ENCODE measurements around the gene LUZP2.
A peak's percentile ranks its signal among the peaks of the same experiment; 100 is the strongest.

Gene LUZP2

DNA sequence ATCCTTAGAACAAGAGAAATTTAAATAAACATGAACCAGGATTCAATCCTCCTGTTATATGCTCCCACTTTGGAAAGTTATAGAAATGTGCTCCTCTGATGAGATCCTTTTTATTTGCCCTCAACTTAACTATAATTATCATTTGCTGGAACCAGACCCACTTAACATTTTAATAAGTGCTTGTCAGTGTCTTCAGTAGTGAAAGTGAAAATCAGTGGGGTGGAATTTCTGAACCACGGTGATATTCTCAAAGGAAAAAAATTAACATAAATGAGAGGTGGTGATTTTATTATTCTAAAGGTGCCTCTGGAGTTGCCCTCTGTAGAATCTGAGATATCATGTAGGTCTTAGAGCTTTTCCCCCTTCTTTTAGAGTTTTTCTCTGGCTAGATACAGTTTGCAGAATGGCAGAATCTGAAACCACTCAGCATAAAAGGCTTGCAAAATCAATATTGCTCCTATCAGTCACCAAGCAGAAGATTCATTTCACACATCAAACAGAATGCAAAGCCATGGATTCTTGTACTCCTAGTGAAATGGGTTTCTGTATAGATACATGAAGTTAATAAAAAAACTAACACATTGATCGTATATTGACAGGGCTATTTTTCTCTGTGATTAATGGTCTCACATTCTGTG is 213.2 kb downstream of the LUZP2 start:
- DNase-seq: no peak
- H3K79me2 ChIP-seq (ENCODE audit: low read length): no peaks in the 10 kb centered on the region
- H3K27ac ChIP-seq (ENCODE audit: low read length): no peak overlapping the region

DNA sequence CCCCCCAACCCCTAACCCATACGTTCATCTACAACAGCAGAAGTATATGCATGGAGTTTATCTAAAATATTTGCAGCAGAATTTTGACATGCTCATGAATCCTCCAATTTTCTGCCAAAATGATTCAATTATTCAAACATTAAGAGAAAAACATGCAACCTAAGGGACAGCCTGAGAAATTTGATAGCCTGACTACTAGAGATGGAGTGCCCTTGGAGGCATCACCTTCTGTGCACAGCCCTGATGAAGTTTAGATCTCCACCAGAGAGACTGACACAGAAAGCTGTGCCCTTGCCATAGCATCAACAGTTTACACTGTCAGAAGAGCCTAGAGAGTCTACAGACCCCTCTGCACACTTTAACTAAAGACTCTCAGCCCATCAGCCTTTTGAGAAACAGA is 217.7 kb downstream of the LUZP2 start:
- H3K4me2 ChIP-seq (ENCODE audit: low read depth, low read length): no peak overlapping the region

More for the DNA sequence above, 213.2 kb downstream of the LUZP2 start:
- Histone ChIP-seq H3K9ac (ENCODE audit: low read length) (no peak overlapping the region), H3K4me1 (ENCODE audit: low read length) (no peaks in the 10 kb centered on the region), H4K20me1 (ENCODE audit: insufficient read depth, low read length) (no peaks in the 10 kb centered on the region), H3F3A (ENCODE audit: insufficient read depth, low read length) (no peaks in the 10 kb centered on the region), H3K9me2 (replicated peaks; ENCODE audit: insufficient read depth, low read length) (no peaks in the 10 kb centered on the region), H3K4me2 (ENCODE audit: low read depth, low read length) (0 out of 2 replicates have a peak overlapping the region, but pooled peaks have one; percentile 10), H3K9me3 (replicated peaks; ENCODE audit: insufficient read depth, low read length) (no peaks in the 10 kb centered on the region), H3K4me3 (ENCODE audit: low read length) (no peak overlapping the region), H3K27me3 (replicated peaks; ENCODE audit: insufficient read depth, low read length) (no peaks in the 10 kb centered on the region), H3K36me3 (replicated peaks; ENCODE audit: insufficient read depth, low read length) (no peaks in the 10 kb centered on the region), H2AFZ (ENCODE audit: low read length) (no peak overlapping the region)
- TF ChIP-seq EZH2phosphoT487 (IDR thresholded peaks at IDR 0.05; ENCODE audit: low read length) (no peak), EZH2 (optimal IDR thresholded peaks at IDR 0.05; ENCODE audit: low read depth, low read length) (no peak)
- TF ChIP-seq, protein P1, sequence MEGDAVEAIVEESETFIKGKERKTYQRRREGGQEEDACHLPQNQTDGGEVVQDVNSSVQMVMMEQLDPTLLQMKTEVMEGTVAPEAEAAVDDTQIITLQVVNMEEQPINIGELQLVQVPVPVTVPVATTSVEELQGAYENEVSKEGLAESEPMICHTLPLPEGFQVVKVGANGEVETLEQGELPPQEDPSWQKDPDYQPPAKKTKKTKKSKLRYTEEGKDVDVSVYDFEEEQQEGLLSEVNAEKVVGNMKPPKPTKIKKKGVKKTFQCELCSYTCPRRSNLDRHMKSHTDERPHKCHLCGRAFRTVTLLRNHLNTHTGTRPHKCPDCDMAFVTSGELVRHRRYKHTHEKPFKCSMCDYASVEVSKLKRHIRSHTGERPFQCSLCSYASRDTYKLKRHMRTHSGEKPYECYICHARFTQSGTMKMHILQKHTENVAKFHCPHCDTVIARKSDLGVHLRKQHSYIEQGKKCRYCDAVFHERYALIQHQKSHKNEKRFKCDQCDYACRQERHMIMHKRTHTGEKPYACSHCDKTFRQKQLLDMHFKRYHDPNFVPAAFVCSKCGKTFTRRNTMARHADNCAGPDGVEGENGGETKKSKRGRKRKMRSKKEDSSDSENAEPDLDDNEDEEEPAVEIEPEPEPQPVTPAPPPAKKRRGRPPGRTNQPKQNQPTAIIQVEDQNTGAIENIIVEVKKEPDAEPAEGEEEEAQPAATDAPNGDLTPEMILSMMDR (IDR thresholded peaks at IDR 0.05; ENCODE audit: low read length): no peak

DNA sequence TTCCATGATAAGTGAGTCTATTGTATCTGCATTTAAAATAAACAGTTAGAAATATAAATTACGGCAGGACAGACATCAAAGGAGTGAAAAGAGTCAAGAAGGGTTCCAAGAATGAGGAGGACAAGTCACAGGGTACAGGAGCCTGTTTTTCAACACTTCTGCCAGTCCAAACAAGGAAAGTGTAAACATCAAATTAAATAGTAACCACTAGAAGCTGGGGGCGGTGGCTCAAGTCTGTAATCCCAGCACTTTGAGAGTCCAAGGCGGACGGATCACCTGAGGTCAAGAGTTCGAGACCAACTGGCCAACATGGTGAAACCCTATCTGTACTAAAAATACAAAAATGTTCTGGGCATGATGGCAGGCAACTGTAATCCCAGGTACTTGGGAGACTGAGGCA is 219.6 kb downstream of the LUZP2 start:
- Histone ChIP-seq H4K20me1 (ENCODE audit: insufficient read depth, low read length) (no peaks in the 10 kb centered on the region), H3K4me3 (ENCODE audit: low read length) (no peak overlapping the region), H2AFZ (ENCODE audit: low read length) (no peak overlapping the region), H3K27me3 (replicated peaks; ENCODE audit: insufficient read depth, low read length) (no peaks in the 10 kb centered on the region), H3F3A (ENCODE audit: insufficient read depth, low read length) (no peaks in the 10 kb centered on the region), H3K27ac (ENCODE audit: low read length) (no peak overlapping the region), H3K4me2 (ENCODE audit: low read depth, low read length) (no peak overlapping the region), H3K9ac (ENCODE audit: low read length) (no peak overlapping the region), H3K9me3 (replicated peaks; ENCODE audit: insufficient read depth, low read length) (no peaks in the 10 kb centered on the region), H3K79me2 (ENCODE audit: low read length) (no peaks in the 10 kb centered on the region), H3K9me2 (replicated peaks; ENCODE audit: insufficient read depth, low read length) (no peaks in the 10 kb centered on the region), H3K36me3 (replicated peaks; ENCODE audit: insufficient read depth, low read length) (no peaks in the 10 kb centered on the region), H3K4me1 (ENCODE audit: low read length) (no peaks in the 10 kb centered on the region)
- TF ChIP-seq EZH2phosphoT487 (IDR thresholded peaks at IDR 0.05; ENCODE audit: low read length) (no peak), EZH2 (optimal IDR thresholded peaks at IDR 0.05; ENCODE audit: low read depth, low read length) (no peak)
- TF ChIP-seq, protein P1 (IDR thresholded peaks at IDR 0.05; ENCODE audit: low read length): no peak
- no peak for DNase-seq

More for the DNA sequence above, 217.7 kb downstream of the LUZP2 start:
- TF ChIP-seq, protein P1 (IDR thresholded peaks at IDR 0.05; ENCODE audit: low read length): no peak
- TF ChIP-seq EZH2phosphoT487 (IDR thresholded peaks at IDR 0.05; ENCODE audit: low read length) (no peak), EZH2 (optimal IDR thresholded peaks at IDR 0.05; ENCODE audit: low read depth, low read length) (no peak)
- H3K36me3 ChIP-seq (replicated peaks; ENCODE audit: insufficient read depth, low read length): no peaks in the 10 kb centered on the region
- H3K9me3 ChIP-seq (replicated peaks; ENCODE audit: insufficient read depth, low read length): no peaks in the 10 kb centered on the region
- no peaks in the 10 kb centered on the region for H4K20me1 ChIP-seq (ENCODE audit: insufficient read depth, low read length)
- DNase-seq: no peak
- no peak overlapping the region for H2AFZ ChIP-seq (ENCODE audit: low read length)
- H3F3A ChIP-seq (ENCODE audit: insufficient read depth, low read length): no peaks in the 10 kb centered on the region
- no peaks in the 10 kb centered on the region for H3K9me2 ChIP-seq (replicated peaks; ENCODE audit: insufficient read depth, low read length)
- H3K4me1 ChIP-seq (ENCODE audit: low read length): no peaks in the 10 kb centered on the region
- H3K79me2 ChIP-seq (ENCODE audit: low read length): no peaks in the 10 kb centered on the region
- no peak overlapping the region for H3K9ac ChIP-seq (ENCODE audit: low read length)
- H3K27ac ChIP-seq (ENCODE audit: low read length): no peak overlapping the region
- no peak overlapping the region for H3K4me3 ChIP-seq (ENCODE audit: low read length)
- H3K27me3 ChIP-seq (replicated peaks; ENCODE audit: insufficient read depth, low read length): no peaks in the 10 kb centered on the region
